Stimulated activated naive CD8-positive, alpha-beta T cell treated with anti-CD3 and anti-CD28 coated beads, Interleukin-15, Interleukin-2, amounts not matched to agents 100 U/mL and 50 U/mL, for 24 hours (primary cell): ENCODE measurements around the gene ACADVL.

Source experiments
- ATAC-seq: fragments of 150-1000 bp; cut with Tn5 transposase; one replicate; pipeline ENCODE4 v1.10.0; 2021
- DNase-seq: peaks from one replicate; pipeline ENCODE4 v3.0.0; 2021

Gene ACADVL

DNA sequence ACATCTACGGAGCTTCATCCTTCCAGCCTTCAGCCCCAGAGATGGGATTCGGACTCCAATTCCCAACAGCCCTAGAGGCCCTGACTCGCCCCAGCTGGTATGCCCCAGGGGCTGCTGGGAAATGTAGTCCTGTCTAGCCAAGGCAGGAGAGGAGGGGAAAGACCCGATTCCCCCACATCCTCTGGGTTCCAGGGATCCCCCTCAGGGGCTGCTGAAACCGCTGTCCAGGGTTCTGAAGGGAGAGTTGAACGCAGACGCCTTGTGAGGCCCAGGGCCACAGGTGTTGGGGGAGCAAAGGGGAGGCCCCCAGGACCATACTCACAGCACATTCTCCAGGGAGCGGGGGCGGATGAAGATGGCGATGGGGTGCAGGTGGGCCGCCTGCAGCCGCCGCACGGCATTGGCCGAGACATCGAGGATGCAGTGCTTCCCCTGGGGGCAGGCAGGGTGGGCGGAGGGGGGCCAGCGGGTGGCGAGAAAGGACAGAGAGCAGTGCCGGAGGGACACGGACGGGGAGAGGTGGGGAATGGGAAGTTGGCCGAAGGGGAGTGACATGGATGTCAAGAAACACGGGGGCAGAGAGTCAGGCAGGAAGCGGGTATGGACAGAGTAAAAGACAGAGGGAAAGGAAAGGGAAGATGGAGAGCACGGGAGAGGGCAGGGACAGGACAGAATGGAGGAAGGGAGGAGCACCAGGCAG, 28.0 kb upstream of the ACADVL start:
- ATAC-seq (peak; percentile 42), DNase-seq (peak; percentile 40)

DNA sequence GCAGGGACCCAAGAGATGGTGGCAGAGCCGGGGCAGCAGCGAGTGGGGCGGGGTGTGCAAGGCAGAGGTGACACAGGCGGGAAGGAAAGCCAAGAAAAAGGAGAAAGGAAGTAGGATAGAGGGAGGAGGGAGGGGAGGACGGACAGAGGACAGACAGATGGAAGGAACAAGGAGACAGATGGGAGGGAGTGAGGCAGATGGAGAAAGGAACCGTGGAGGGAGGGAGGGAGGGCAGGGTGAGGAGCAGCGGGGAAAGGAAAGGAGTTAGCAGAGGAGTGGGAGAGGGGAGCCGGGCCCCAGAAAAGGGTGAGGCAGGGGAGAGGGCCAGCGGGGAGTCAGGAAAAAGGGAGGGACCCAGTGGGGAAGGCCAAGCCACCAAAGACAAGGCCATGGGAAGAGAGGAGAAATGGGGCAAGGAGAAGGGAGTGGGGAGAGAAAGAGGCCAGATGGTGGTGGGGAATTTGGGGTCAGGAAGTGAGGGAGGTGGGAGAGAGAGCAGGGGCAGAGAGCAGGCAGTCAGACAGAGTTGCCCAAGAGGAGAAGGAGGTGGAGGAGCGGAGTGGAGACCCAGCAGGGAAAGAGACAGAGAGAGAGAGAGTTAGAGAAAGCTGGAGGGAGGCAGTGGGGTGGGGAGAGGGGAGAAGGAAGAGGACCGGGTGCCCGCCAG, 27.3 kb upstream of the ACADVL start:
- DNase-seq (no peak), ATAC-seq (no peak)

DNA sequence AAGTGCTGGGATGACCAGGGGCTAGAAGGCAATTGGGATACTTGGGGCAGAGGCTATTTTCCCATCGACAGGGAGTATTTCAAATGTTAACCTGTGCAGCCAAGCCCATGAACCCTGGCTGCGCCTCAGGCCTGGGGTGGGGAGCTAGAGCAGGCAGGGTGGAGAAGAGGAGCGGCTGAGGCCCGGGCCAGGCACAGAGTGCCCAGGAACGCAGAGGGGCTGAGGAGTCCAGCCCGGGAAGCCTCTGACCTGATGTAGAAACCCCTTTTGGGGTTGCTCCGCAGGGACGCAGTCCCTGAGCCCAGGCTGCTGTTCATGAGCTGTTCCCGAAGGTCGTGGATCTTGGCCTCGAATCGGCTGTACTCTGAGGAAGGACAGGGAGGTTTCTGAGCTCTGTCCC, 23.8 kb upstream of the ACADVL start:
- ATAC-seq = no peak

DNA sequence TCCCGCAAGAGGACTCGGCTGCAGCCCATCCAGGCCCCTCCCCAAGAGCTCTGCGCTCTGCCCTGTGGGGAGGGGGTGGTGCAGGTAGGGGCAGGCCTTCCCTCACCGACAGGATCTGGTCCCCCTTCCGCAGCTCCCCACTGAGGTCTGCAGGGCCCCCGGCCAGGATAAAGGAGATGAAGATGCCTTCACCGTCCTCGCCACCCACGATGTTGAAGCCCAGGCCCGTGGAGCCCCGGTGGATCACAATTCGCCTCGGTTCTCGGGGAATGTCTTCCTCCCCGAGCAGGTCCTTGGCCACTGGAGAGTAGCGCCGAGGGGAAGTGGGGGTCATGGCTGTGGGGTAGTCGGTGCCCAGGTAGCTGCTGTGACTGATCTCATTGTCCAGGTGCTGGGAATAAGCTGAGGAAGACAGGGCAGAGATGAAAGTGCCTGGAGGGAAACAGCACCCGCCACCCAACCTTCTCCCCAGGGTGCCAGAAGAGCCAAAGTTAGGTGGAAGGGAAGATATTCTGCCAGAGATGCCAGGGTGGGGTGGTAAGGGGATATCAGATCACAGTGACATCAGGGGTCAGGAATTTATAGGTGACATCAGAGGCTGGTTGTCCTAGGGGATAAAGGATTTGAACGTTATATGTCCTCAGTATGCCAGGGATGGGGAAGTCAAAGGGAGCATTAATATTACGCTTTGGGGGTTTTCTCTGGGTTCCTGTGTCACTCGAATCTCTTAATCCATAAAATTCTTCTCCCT, 22.9 kb upstream of the ACADVL start:
- ATAC-seq = no peak
- DNase-seq = no peak

More for the DNA sequence above, 23.8 kb upstream of the ACADVL start:
- no peak for DNase-seq

DNA sequence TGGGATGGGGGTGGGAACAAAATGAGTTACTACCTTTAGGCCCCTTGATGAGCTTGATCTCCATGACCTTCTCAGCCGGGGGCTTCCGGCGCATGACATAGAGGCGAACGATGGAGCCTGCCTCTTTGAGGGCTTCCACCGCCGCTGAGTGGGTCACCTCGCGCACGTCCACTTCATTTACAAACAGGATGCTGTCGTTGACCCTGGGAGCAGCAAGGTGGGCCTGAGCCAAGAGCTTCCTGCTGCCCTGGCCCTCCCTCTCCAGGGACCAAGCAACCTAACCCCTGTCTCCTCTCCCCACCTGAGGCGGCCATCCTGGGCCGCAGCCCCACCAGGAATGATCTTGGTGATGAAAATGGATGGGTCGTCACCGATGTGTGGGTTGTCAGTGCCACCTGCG, 16.3 kb upstream of the ACADVL start:
- ATAC-seq = no peak
- DNase-seq = no peak

DNA sequence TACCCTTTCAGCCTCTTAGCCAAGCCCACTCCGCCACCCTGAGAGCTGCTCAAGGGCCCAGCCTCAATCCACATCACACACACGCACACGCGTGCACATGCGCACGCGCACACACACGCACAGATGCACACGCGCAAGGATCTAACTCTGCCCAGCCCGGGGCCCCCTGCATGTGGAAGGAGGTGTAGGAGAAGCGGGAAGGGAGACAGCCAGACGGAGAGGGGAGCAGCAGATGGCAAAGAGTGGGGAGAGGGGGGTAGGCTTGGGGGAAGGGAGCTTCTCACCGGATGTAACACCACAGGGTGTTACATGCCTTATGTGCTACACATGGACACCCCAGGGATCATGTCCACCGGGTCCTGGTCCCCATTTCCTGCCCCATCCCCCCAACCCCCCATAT, 15.4 kb upstream of the ACADVL start:
- ATAC-seq (no peak), DNase-seq (no peak)

DNA sequence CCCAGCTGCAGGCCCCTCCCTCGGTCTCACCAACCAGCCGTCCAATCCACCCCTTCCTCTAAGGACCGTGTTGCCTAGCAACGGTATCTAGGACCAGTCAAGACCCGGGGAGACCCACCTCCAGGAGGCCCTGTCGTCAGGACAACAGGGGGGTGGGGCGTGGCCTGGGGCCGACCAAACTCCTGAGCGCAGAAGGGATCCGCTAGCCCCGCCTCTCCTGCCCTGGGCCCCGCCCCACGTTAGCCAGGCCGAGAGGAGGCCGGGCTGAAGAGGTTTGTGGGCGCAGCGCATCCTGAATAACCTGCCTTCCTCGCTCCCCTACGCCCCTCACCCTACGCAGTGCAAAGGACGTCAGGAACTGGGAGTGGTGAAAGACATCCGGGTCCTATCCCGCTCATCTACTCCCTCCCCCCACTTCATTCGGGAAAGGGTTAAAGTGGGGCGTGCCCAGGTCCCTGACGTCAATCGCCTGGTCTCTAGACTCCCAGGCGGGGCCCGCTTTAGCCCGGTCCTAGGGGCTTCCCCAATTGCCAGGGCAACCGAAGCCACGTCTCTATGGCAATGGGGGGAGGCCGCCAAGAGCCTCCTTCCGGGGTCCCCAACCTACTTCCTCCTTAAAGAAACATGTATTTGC, 14.8 kb upstream of the ACADVL start:
- DNase-seq = peak; percentile 95
- ATAC-seq = peak; percentile 90

DNA sequence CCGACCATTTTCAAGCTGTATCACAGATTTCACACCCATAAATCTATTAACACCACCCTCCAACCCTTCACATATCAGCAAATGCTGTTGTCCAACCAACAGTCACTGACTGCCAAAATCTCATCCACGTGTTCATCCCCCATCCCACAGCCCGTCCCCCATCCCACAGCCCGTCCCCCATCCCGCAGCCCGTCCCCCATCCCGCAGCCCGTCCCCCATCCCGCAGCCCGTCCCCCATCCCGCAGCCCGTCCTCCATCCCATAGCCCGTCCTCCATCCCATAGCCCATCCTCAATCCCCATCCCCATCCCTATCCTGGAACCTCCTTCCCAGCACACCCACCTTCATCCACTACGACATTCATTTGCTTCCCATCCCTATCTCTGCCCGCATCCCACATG, 14.2 kb upstream of the ACADVL start:
- DNase-seq = no peak

DNA sequence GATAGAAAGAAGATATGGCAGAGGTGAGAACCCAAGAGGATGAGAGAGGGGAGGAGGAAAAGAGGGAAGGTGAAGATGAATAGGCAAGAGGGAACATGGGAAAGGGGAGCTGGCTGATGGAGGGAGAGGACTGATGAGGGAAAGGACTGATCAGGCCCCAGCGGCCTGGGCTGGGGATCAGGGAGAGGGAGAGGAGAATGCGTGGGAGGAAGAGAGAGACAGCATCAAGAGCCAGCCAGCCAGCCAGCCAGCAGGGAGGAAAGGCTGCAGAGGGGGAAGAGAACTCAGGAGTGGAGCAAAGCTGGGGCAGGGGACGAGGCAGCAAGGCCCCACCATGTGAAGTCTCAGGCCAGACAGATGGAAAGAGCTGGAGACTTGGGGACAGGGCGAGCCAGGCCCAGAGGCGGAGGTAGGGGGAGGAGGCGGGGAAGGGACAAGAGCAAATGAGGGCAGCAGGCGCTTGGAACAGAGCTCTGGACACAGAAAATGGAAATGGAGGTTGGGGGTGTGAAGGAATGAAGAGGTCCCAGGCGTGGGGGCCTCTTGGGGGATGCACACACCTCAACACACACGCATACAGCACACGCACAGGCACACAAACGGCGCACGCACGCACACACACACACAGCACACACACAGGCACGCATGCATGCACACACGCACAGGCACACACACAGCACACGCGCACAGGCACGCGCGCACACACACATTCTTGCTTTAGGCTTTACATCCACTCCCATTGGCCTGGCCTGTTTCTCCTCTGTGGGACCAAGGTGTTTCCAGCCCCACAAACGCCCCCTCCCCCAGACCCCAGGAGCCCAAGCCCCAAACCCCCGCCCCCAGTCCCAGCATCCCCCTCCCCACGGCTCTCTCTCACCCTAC, 12.4 kb upstream of the ACADVL start:
- no peak for ATAC-seq
- DNase-seq = no peak

More for the DNA sequence above, 14.2 kb upstream of the ACADVL start:
- no peak for ATAC-seq

DNA sequence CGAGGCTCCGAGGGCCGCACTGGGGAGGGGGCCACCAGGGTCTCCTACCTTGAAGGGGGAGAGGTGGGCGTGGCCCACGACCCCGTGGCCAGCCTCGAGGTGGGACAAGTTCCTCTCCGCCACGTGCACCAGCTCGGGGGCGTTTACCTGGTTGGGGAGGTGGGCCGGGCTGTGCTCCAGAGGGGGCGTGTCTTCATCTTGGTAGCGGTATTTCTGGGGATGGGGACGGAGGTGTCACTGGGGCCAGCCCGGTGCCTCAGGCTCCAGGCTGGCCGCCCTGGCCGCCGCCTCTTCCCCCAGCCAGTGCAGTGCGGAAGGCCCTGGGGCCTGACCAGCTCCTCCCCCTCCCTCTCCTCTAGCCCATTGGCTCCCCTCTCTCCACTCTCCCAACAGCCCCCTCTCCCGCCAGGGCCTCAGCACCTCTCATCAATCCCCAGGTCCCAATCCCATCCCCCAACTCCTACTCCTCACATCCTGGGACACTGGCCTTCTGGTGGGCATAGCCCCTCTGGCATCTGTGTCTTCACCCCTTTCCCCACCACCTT, 11.6 kb upstream of the ACADVL start:
- DNase-seq (no peak), ATAC-seq (no peak)

DNA sequence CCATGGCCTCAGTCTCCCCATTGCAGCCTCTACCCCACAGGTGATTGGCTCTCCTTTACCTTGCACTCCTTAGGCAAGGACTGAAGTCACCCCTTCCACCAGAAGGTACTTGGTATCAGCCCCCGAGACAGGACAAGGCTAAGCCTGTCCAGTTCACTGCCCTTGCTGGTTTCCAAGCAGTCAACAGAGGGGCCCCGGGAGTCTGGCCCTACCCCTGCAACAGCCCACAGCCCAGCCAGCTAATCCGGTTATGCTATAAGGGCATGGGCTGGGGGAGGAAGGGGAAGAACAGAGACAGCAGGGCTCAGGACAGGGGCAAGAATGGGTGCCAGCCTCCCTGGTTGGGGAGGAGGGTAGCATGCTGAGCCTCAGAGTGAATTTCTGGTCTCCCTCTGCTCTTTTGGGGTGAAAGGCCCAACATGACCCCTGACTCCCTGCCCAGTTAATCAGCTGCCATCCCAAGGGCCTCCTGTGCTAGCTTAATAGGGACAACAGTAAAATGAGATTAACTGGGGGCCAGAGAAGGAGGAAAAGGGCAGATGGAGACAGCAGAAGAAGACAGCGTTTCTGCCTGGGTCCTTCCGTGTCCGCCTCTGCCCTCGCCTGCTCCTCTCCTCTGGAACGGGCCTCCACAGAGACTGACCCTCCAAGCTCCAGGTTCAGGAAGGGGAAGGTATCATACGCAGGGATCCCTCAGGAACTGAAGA, 10.8 kb upstream of the ACADVL start:
- DNase-seq (no peak), ATAC-seq (no peak)

DNA sequence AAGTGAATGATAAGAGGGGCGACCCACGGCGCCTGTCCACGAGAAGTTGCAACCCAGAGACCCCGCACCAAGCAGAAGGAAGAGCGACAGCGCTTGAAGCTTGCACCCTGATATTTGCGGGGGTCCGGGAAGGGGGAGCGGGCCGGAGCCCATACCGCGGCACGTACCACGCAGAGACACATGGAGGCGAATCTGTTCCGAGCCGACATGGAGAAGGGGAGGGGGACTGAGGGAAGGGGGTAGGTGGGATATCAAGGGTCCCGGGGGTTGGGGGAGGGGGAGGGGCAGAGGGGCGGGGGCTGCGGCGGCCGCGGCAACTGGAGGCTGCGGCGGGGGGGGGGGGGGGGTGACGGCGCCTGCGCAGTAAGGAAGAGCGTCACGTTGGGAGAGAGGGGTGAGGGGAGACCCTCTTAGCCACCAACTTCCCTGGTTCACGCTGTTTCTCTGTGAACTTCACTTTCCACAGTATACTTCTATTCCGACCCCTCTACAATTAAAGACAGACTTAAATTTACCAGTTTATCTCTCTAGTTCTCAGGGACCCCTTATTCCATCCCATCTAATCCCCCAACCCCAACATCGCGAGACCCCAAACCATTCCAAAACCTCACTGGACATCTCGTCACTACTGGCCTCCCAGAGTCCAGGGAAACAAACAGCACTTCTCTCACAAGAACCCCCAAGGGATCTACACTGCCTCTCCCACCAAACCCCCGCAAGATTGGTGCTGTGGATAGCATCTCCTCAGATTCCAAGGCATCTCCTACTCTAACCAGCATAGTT, 8.1 kb upstream of the ACADVL start:
- ATAC-seq (no peak), DNase-seq (no peak)

DNA sequence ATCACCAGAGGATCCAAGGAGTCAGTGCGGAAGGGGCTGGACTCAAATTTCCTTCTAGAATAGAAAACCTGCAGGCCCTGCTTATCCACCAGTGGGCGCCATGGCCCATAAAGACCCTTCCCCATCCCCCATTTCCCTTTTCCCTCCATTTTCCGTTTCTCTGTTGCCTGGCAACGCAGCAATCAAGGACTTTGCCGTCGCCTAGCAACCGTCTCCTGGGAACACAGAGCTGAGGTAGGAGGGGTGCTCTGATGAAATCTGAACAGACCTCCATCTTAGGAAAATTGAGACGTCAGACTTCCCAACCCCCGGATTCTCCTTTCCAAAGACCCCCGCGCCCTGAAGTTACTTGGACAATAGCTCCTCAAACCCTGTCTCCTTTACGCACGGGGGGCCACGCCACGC, 5.8 kb upstream of the ACADVL start:
- DNase-seq = no peak
- peak; percentile 0 for ATAC-seq

DNA sequence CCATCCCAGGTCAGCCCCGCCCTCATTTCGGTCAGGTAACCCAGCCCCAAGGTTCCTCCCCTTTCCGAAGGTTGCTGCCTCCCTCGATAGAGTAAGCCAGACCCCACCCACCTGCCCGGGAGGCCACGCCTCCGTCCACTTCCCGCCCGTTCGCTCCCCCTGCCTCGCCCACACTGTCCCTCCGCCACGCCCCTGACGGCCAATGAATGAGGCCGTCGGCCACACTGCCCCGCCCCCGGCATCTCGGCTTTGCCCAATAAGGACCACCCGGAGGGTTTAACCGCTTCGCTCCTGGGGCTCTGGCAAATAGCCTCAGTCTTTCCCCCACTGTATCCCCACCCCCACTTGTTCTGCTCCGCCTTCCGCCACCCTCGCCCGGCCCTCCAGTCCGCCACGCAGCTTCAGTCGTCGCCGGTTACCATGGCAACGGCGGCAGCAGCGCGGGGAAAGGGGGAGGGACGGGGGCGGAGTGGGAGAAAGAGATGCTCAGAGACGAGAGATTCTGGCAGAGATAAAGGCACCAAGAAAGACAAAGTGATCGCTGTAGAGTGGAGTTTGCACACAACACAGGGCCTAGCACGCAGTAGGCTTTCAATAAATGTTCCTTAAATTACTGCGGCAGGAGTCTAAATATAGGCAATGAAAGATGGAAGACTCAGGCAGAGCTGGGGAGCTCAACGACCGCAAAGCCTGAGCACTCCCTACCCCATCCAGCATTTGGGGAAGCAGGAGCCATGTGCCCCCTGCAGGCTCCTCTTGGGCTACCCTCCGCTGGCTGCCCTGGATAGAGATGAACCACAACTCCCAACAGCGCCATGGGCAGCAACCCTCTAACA, 5.2 kb upstream of the ACADVL start:
- DNase-seq (peak; percentile 100), ATAC-seq (peak; percentile 86)

DNA sequence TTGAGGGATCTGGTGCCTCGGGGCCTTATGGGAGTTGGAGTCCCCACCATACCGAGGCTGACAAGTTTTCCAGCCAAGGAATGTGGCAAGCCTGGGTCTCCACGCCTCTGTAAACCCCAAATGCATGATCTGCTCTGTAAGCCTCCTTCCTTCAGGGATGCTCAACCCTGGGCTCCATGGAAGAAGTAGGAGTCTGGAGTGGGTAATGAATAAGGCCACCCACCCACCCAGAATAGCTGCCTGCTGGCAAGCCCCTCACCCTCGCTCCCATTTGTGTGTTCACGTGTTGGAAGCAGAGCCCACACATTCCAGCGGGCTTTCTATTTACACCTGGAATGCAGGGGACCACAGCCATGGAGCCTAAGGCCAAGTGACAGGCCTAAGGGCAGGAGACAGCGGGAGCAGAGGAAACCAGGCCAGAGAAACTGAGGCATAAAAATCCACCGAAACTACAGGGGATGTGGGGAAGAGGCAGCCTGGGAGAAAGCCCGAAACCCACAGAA, 4.6 kb upstream of the ACADVL start:
- ATAC-seq (no peak), DNase-seq (no peak)

DNA sequence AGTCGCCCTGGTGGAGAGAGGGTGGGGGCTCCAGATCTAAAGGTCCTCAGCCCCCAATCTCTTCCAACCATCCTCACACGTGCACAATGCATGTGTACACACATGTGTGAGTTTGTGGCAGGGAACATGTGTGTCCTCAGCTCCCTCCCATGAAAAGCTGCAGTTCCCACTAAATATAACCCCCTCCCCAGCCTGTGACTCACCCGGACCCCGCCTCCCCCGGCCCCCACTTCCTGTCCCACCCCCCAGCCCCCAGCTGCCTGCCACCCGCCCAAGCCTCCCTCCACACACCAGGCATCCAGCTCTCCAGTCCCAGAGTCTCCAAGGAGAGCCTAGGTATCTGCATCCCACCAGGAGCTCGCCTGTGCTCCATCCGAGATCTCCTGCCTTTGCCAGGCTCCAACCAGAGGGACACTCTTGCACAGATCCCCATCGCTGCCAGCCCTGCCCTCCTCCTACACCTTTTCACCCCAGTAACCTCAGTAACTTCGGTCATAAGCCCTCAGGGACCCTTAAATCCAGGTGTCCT, 4.0 kb upstream of the ACADVL start:
- no peak for DNase-seq
- no peak for ATAC-seq

DNA sequence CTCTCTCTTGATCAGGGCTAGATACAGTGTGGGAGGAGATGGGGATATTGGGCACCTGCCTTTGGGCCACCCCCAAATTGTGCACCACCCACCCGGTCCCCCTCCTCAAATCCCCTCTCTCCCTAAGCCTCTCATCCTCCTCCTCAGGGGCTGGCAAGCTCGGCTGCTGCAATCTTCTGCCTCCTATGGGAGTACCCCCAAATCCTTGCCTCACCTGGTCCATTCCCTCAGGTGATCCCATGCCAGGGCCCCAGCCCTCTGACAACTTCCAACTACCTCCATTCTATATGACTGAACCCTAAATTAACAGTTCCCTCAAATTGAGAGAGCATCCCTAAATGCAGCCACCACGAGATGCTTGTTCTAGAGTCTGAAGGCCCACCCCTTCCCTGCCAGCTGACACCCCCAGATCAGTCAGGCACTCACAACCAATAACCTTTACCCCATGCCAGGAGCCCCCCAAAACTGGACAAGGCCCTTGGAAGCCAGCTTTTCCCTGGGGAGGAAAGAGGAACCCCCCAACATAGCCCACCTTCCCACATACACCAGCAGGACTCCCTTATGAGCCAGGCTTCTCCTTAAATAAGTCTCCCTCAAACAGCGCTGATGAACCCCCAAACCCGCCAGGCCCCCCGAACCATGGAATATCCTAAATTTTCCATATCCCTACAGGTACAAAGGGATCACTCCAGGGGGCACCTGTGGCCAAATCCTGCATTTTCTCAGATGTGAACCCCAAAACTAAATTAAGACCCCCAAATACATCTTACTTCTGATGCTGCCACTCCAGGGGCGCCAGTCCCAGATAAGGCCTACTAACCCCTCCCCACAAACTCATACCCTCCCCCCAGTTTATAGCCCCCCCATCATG, 3.3 kb upstream of the ACADVL start:
- DNase-seq (no peak), ATAC-seq (no peak)
